Right ventricle myocardium superior (tissue), 1 donor: ENCODE data around the gene STEAP1. TPM values are rescaled to one million over a fixed set of nuclear protein-coding genes. Genes with fewer than 3 reads are reported as not detected.
A peak's percentile ranks its signal among the peaks of the same experiment; 100 is the strongest.

Experiments
- ATAC-seq: fragments of 200-7000 bp; cut with Tn5 transposase; one replicate; pipeline ENCODE4 v1.9.1; 2020; ENCODE audit warnings: mild to moderate bottlenecking; ENCODE audit not compliant: poor library complexity
- DNase-seq: peaks from one replicate; pipeline ENCODE4 v3.0.0-alpha.2; 2020
- intact Hi-C: fragments of 100-400 bp; cut with DNase I; formaldehyde crosslinking; loops from one replicate; pipeline ENCODE4 v1.11.2; 2022
- total RNA-seq: library from RNA; stranded (reverse); fragmentation: NEBNext Ultra II Directional; extraction: Animal tissue kit (Norgen Biotek cat#: 25700); gene quantifications from one replicate; pipeline ENCODE4 v1.2.1, GENCODE V29; 2021
- donor health status: DM: no; HTN: yes; CAD: no; lungs with severe emphysema.

The STEAP1 gene
- total RNA-seq, 1 donor from 2014 or later, result 1.2 TPM

GRCh38 chr7:90201500-90202195 lies 47.4 kb downstream of the STEAP1 start:
- ATAC-seq, result no peak
- intact Hi-C loops, result no loop called here
- DNase-seq, result no peak

- intact Hi-C loops, result no loop called here
- ATAC-seq (no peak), DNase-seq (no peak)
Observed at GRCh38 chr7:90207956-90208355, 53.7 kb downstream of the STEAP1 start.

- intact Hi-C loops, result no loop called here
- DNase-seq, result no peak
Observed at GRCh38 chr7:90209776-90210175, 55.5 kb downstream of the STEAP1 start.

GRCh38 chr7:90210475-90210874 lies 56.2 kb downstream of the STEAP1 start:
- no peak for DNase-seq
- intact Hi-C loops, result no loop called here
- no peak for ATAC-seq

More at GRCh38 chr7:90209776-90210175, 55.5 kb downstream of the STEAP1 start:
- ATAC-seq, result no peak

GRCh38 chr7:90210981-90211380 lies 56.7 kb downstream of the STEAP1 start:
- intact Hi-C loops, result no loop called here
- DNase-seq, result no peak
- peak; percentile 16 for ATAC-seq

GRCh38 chr7:90211391-90212148 lies 57.3 kb downstream of the STEAP1 start, which contains the start of gene STEAP2:
Gene STEAP2, plus strand, starts transcription at chr7:90211740. Its CDS starts 13,343 bp downstream, at chr7:90225083.
- intact Hi-C loops, result no loop called here

GRCh38 chr7:90212149-90212495 lies 57.9 kb downstream of the STEAP1 start:
- no peak for ATAC-seq
- intact Hi-C loops, result no loop called here

More at GRCh38 chr7:90211391-90212148, 57.3 kb downstream of the STEAP1 start, which contains the start of gene STEAP2:
- ATAC-seq (peak; percentile 99), DNase-seq (peak; percentile 93)

GRCh38 chr7:90213521-90213920 lies 59.3 kb downstream of the STEAP1 start:
- no peak for DNase-seq
- no peak for ATAC-seq
- intact Hi-C loops, result no loop called here

More at GRCh38 chr7:90212149-90212495, 57.9 kb downstream of the STEAP1 start:
- no peak for DNase-seq

Other genes with a start within 250 kb of the STEAP1 start
- 10.5 TPM for gene STEAP2, start 57.3 kb downstream of the STEAP1 start, total RNA-seq
- gene CFAP69, start 90.7 kb downstream of the STEAP1 start, total RNA-seq, result 1.3 TPM
- not detected for gene FAM237B, start 166.8 kb downstream of the STEAP1 start, total RNA-seq
- 28.1 TPM for gene GTPBP10, start 192.2 kb downstream of the STEAP1 start, total RNA-seq
- 38.1 TPM for gene CLDN12, start 249.0 kb downstream of the STEAP1 start, total RNA-seq